HTERT RPE-1 (cell line): ENCODE measurements around the gene ARL9.

Experiments used
- in situ Hi-C: fragments of 300-500 bp; cut with MboI; formaldehyde crosslinking; loops from 4 replicates; pipeline ENCODE4 v1.14.3; 2020; ENCODE audit warnings: low sequenced_read_pairs

The ARL9 gene

DNA sequence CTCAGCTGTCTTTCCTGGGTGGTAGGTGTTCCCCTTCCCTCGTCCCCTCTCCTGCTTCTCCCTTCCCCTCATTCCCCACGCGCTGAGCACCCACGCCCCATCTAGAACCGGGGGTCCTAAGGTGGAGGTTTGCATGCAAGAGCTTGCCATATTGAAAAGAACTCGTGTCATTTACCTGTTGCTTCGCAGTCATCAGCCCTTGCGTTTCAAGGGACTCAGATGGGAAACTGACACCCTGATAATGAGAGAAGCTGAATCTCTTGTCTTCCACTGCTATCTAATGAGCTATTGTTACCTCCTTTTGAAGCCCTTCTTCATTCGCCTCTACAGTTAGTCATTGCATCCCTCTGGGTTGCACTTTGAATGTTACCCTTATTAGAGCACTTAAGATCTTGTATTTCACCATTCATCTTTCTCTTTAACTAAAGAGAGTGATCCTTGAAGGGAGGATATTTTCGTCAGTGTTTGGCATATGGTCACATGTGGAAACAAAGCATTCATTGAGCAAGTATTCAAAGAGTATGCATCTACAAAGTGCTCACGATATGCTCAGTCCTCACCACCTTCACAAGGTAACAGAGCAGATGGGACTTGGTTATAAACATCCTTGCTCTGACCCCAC is 25.7 kb downstream of the ARL9 start:
- in situ Hi-C loops = no loop called here

DNA sequence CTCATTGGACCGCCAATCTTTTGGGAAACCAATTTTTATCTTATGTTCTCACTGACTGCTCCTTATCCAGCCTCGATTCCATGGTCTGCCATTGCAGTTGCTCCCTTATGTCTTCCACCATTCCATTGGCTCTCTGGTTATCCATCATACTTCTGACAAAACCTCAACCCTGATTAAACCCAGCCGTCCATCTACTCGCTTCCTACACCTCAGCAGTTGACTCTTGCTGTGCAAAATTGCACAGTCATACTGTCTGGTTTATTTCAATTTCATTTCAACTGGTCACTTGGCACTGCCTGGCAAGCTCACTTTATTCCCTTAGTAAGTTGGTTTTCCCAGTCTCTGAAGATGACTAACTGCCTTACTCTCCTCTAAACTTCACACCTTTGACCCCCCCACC is 26.2 kb downstream of the ARL9 start:
- in situ Hi-C loops = no loop called here

GRCh38 chr4:56532239-56532638 is 26.6 kb downstream of the ARL9 start:
- in situ Hi-C loops = no loop called here

DNA sequence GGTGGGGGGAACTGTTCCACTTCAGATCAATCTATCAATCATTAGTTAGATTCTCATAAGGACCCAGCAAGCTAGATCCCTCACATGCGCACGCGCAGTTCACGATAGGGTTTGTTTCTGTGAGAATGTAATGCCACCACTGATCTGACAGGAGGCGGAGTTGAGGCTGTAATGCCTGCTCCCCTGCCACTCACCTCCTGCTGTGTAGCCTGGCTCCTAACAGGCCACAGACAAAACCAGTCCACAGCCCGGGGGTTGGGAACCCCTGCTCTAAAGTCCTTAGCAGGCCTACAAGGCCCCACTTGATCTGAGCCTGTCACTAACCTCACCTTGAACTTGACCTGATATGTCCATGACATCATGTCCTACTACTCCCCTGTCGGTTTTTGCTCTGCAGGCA is 30.3 kb downstream of the ARL9 start:
- in situ Hi-C loops = no loop called here

DNA sequence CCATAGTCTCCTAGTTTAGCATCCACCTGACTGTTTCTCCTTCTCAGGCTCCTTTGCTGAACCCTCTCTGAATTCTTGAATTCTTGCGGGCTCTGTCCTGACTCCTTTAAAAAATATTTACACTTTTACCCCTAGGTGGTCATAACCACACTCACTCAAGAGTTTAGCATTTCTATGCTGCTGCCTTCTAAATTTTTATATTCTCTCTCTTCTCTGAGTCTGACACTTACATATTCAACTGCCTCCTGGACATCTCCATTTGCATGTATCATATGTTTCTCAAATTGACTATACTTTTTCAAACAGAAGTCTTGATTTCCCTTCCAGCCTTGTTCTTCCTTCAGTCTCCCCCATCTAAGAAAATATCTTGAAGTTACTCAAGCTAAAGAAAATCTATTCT is 31.6 kb downstream of the ARL9 start:
- in situ Hi-C loops = no loop called here

- in situ Hi-C loops = no loop called here
These were observed 35.2 kb downstream of the ARL9 start for GRCh38 chr4:56540826-56541225.

DNA sequence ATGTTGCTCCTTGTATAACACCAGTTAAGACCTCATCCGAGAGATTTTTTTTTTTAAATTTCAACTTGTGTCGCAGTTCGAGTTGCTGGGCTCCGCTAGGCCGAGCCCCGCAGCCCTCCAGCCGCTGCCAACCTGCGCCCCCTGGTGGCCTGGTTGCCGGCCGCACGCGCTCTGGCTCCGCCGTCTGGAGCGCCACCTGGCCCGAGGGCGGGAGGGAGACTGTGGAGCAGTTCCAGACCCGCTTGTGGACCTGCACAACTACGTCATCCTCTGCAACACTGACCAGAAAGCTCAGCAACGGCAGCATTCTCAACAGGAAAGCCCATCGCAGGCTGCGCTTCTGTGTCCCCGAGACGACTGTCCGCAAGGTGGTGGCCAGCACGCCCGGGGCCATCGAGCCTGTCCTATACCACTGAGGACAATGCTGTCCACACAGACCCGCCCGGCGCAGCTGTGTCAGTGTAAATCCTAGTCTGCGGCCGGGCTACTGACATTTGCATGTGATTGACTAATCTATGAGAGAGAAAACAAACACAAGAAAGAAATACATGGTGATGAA is 39.1 kb downstream of the ARL9 start:
- in situ Hi-C loops = no loop called here

- in situ Hi-C loops = no loop called here
These were observed 45.1 kb downstream of the ARL9 start for GRCh38 chr4:56550642-56551041.

GRCh38 chr4:56551516-56551915 is 45.9 kb downstream of the ARL9 start:
- in situ Hi-C loops = no loop called here

DNA sequence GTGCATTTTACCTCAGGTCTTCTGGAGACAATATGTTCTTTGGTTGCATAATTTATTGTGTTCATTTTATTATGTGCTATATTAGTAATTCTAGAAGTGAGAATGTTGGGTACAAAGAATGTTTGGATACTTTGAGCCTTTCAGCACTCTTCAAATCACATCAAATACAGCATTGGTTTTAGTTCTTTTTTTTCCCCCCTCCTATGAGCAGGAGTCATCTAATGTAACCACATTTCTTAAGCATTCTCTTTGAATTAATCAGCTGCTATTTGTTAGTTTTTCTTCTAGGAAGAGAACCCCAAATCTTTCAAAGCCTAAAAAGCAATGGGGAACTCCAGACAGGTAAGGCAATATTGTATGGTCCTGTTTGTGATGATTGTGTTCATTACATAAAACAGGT is 46.7 kb downstream of the ARL9 start:
- in situ Hi-C loops = no loop called here

GRCh38 chr4:56570041-56570440 is 64.5 kb downstream of the ARL9 start:
- in situ Hi-C loops = no loop called here
